HG02610 (cell line): Measurements from ENCODE around the gene PLA2G4D.

ENCODE experiments used
- ATAC-seq: cut with Tn5 transposase; IDR thresholded peaks from one replicate; pipeline ENCODE4 v1.9.1; 2021; ENCODE audit warnings: mild to moderate bottlenecking, moderate library complexity; ENCODE audit not compliant: unreplicated experiment

Gene PLA2G4D

GRCh38 chr15:42090781-42091180 lies 3.6 kb downstream of the PLA2G4D start:
- ATAC-seq = no peak

GRCh38 chr15:42090370-42090769 lies 4.0 kb downstream of the PLA2G4D start:
- ATAC-seq = no peak

- ATAC-seq = no peak
Observed at GRCh38 chr15:42089942-42090341, 4.4 kb downstream of the PLA2G4D start.

DNA sequence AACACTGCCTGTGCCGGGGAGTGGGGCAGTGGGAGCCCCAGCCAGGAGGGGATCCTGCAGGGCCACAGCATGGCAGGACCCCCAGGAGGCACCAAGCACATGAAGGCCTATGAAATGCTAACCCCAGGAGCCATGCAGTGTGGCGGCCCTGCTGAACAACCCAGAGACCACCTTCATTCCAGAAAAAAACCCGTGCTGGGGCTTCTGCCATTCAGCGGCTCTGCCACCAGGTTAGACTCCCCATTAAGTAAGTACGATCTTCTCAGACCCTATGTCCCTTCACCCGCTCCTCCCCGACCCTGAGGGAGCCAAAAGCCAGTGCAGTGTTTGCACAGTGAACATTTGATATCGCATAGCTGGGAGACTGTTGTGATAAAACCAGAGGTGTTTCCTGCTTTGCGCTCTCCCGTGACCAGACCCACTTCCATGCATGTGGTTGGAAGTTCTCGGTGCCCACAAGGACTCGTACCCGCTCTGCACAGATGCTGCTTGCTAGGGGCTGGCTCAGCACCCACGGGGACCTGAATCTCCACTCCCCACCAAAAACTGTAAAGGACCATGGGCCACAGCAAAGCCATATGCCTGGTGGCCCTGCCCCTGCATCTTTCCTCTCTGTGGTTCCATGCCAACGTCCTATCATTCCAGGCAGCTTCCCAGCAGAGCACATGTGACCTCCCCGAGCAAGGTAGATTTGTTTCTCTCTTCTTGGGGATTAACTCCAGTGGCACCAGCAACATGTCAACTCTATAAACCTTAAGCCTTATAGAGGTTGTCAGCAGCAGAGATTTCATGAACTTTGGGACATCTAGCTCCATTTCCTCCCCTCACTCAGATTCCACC lies 5.3 kb downstream of the PLA2G4D start:
- no peak for ATAC-seq

- ATAC-seq = no peak
Observed at GRCh38 chr15:42087926-42088800, 6.2 kb downstream of the PLA2G4D start.

- no peak for ATAC-seq
Observed at GRCh38 chr15:42087460-42087859, 6.9 kb downstream of the PLA2G4D start.

DNA sequence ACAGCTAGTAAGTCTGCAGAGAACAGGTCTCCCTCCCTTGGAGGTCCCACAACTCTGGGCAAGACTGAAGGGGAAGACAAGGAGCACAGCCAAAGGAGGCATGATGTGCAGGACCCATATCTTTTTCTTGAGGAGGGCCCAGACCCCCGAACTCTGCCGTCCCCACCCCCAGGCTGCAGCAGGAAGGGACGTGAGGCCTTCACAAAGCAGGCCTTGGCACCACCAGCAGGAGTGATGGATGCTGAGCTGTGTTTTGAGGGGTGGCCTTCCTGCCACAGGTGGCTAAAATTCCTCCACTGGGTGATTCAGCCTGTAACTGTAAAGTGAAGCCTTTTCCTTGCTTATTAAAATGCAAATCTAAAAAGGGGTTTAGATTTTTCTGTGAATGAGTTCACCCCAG lies 8.6 kb downstream of the PLA2G4D start:
- ATAC-seq = no peak

DNA sequence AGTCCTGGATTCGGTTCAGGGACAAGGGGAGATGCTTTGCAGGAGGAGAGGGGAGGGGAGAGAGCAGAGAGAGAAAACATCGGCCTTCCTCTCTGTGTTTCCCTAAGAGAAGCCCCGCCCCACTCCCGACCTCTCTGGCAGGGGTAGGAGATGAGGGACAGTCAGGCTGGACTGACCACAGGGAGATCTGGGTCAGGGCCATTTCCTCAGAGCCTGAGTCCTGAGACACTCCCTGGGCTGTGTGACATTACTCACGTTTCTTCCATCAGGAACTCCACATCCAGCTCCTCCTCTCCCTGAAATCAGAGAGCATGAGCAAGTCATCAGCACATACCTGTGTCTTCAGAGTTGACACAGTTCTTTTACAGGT lies 9.1 kb downstream of the PLA2G4D start:
- ATAC-seq = no peak

DNA sequence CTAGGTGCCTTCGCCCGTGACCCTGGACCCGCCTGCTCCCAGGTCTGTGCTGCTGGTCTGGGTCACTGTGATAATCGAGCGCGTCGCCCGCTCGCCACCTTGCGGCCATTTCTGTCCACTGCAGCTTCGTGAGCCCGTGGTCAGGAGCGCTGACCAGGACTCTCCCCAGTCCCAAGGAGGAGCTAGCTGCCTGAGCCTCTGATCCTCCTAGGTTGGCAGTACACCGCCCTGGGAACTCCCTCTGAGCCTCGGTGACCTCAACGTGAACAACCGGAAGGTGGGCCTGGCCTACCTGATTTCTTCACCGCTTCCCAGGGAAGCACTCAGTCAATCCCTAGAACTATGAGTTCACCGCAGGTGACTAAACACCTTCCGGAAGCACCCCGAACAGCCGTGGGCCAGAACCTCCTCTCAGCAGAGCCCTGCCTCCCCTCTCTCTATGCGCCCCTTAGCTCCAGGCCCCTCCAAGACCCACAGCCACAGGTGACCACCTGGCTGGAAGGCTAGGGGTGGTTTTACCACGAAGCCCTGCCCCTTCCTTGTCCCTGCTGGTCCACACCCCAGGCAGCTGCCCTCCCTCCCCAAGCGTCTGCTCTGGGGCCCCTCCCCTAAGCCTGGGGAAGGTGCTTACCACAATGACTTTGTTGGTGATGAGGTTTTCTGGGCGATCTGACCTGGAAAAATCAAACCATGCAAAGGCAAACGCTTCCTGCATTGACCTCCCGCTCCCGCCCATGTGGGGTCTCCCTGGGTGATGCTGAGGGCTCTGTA lies 9.7 kb downstream of the PLA2G4D start:
- ATAC-seq = no peak

GRCh38 chr15:42083916-42084315 lies 10.4 kb downstream of the PLA2G4D start:
- ATAC-seq = no peak

DNA sequence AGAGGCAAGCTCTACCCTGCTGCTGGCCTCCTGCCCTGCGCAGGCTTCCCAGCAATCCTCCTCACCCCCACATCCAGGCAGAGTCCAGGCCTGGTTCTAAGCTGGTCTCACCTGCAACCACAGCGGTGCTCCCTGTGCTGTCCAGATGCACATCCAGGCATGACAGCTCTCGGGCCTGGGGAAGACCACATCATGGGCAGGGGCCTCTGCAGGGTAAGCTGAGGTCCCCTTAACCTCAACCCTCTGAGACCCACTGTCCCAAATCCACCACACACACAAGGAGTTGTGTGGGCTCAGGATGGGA lies 10.8 kb downstream of the PLA2G4D start:
- no peak for ATAC-seq

GRCh38 chr15:42082823-42083604 lies 11.3 kb downstream of the PLA2G4D start:
- ATAC-seq = no peak

DNA sequence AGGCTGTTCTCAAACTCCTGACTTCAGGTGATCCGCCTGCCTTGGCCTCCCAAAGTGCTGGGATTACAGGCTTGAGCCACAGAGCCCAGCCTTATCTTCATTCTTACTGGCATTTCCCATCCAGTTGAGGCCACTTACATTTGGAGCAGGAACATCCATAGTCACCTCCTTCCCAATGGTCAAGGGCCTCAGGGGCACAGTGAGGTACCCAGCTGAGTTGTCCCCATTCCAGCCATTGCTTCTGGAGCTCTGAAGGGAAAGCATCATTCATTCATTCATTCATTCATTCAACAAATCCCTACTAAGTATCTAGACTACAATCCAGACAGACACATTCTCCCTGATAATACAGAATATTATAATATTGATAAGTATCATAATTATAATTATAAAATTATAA lies 12.2 kb downstream of the PLA2G4D start:
- ATAC-seq = no peak

DNA sequence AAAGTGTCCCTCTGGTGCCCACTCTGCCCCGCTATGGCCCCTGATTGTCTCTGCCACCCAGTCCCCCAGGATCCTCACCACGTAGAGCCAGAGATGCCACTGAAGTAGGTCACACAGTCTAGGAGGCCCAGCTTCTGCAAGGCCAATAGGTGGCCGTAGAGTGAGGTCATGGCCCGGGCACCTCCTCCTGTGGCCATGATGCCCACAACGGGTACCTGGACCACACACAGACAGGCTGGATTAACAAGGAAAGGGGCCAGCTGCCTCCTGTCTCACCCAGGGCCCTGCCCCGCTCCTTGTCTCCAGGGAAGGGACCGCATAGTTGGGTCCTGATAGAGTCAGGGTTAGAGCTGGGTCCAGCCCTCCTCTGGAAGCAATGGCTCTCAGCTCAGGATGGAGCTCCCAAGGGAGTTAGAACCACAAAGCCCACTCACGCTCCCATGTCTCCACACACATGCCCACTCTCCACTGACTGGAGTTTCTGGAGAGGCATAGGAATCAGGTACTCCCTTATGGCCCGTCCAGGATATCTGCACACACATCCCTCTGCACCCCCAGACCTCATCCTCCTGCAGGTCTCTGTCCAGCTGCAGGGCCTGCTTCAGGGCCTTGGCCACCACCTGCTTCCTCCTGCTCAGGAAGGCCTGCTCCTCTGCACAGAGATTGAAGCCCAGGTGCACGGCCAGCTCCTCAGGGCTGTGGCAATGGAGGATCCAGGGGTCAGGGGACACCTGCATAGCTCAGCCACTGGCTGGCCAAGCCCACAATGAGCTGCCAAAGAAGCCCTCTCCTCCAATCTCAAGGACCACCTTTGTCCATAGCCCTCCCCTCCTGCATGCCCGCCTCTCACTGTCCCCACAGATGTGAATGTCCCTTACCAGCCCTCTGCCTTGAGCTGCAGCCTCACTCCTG lies 13.2 kb downstream of the PLA2G4D start:
- ATAC-seq = no peak

DNA sequence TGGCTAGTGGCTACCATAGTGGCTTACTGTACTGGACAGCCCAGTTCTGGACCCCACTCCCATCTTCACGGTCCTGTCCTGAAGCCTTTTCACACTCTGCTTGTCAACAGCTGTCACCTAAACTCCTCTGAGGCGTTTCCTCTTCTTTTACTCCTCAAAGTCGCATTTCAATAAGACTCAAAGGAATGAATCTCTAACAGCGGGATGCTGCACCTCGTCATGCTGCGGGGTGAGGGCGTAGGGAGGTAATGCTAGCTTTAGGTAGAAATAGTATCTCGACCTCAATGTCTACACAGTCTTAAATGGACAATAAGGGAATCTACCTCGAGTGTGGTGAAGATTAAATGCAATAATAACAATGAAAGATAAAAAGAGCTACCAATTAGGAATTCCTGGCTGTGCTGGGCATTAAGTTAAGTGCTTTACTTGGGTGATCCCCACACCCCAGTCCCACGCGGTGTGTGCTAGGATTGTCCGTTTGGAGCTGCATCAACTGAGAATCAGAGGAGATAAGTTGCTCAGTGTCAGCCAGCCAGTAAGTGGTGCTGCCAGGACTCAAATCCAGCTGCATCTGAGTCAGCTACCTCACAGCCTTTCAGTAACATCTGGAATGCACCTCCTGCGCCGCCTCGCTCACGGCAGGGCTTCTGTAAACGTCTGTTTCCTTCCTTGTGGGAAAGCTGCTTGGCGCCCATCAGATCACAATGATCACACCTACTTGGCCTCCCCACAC lies 14.0 kb downstream of the PLA2G4D start:
- no peak for ATAC-seq

GRCh38 chr15:42079401-42079908 lies 14.9 kb downstream of the PLA2G4D start:
- no peak for ATAC-seq

DNA sequence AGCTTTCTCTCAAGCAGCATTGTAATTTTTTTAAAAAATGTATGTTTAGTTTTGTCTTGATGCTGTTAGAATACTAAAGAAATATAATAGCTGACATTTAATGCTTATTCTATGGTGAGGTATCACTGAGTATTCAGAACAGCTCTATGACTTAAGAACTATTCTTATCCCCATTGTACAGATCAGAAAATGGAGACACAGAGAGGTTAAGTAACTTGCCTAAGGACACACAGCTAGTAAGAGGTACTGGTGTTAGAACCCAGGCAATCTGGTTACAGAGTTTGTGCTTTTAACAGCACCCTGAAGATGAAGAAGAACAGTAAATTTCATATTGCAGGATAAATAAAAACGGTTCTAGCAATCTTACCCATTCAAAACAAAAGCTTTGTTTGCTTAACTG lies 15.5 kb downstream of the PLA2G4D start:
- no peak for ATAC-seq

GRCh38 chr15:42077689-42078088 lies 16.7 kb downstream of the PLA2G4D start:
- ATAC-seq = no peak

GRCh38 chr15:42073418-42073817 lies 20.9 kb downstream of the PLA2G4D start:
- no peak for ATAC-seq
